ENCODE data around the gene RASGRF2.

RASGRF2 gene

GRCh38 chr5:80982093-80982492 lies 21.9 kb downstream of the RASGRF2 start:
- Histone ChIP-seq H3K27me3 (replicated peaks in 2 of 5; ENCODE audit: control insufficient read depth in 4 of 5, insufficient read depth in 5 of 5, low read length in 4 of 5) (no peaks in the 10 kb centered on the region), H3K4me3 (ENCODE audit: control insufficient read depth in 1 of 7, extremely low read depth in 1 of 7, insufficient read depth in 4 of 7, low read depth in 2 of 7, low read length in 6 of 7) (no peak overlapping the region), H3K4me1 (ENCODE audit: control extremely low read depth in 1 of 4, control insufficient read depth in 4 of 4, insufficient read depth in 4 of 4, low read length in 3 of 4) (peaks cover 0 to 17% (median 9%) of the 10 kb centered on the region in 4 experiments), H3K36me3 (ENCODE audit: control insufficient read depth in 4 of 4, insufficient read depth in 4 of 4, low read length in 3 of 4) (no peaks in the 10 kb centered on the region), H3K27ac (ENCODE audit: insufficient read depth in 1 of 2, low read depth in 1 of 2, low read length in 2 of 2, poor library complexity in 1 of 2, severe bottlenecking in 2 of 2) (no peak overlapping the region), H3K9me3 (ENCODE audit: control extremely low read depth in 1 of 5, control insufficient read depth in 4 of 5, insufficient read depth in 2 of 5, low read depth in 1 of 5, low read length in 4 of 5) (peaks cover 0 to 2% (median 0%) of the 10 kb centered on the region in 5 experiments)
- DNase-seq: no peak
- WGBS (ENCODE audit: insufficient coverage): 100% methylated on average over 1 of the region's 4 CpGs
- ChIA-PET POLR2A (no interaction called here), CTCF (no interaction called here)

DNA sequence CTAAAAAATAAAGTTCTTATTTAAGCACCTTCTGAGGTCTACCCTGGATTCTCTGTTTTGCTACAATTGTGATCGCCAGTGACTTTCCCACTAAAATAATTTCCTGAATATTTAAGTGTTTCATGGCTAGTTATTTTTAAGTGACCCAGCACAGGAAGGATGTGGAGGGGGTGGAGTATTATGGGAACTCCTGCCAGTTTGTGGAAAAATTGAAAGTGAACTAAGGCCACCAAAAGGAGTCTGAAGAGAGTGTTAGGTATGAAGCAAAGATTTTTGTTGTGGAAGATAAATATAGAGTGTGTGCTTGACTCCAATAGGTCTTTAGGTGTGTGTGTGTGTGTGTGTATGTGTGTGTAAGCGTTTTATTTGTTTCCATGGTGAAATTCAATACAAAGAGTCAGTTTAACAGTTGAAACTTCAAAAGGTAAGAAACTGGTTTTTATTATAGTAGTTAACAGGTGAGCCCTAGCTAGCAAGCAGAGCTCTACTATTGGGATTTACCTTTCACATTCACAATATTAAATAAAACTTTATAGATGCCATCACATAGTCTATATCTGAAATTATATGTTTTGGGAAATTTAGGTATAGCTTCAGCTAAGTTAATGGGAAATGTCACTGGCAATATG lies 25.6 kb downstream of the RASGRF2 start:
- ChIA-PET CTCF (interaction anchor here (1.3 kb wide), 1 partner anchor 9 kb away, joined by 3 read pairs; no protein-coding TSS in a partner anchor), POLR2A (no interaction called here)

DNA sequence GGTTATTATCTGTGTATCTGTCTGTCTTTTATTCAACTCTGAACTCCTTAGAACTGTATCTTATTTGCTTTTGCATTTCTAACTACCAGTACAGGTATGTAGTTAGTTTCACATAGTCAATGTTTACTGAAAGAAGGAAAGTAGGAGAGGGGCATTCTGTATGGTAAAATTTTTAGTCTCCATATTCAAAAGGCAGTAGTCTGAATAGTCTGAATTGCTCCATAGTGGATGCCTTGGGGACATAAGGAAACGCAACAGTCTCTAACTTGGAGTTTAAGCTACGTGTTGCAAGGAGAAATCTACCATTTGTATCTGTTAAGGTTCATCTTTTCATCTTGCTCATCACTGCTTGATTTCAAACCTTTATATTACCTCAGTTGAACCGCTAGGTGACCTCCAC lies 26.2 kb downstream of the RASGRF2 start:
- Histone ChIP-seq H3K27me3 (replicated peaks in 2 of 5; ENCODE audit: control insufficient read depth in 4 of 5, insufficient read depth in 5 of 5, low read length in 4 of 5) (no peaks in the 10 kb centered on the region), H3K9me3 (ENCODE audit: control extremely low read depth in 1 of 5, control insufficient read depth in 4 of 5, insufficient read depth in 2 of 5, low read depth in 1 of 5, low read length in 4 of 5) (peaks cover 0 to under 1% (median 0%) of the 10 kb centered on the region in 5 experiments), H3K4me3 (ENCODE audit: control insufficient read depth in 1 of 7, extremely low read depth in 1 of 7, insufficient read depth in 4 of 7, low read depth in 2 of 7, low read length in 6 of 7) (no peak overlapping the region), H3K27ac (ENCODE audit: insufficient read depth in 1 of 2, low read depth in 1 of 2, low read length in 2 of 2, poor library complexity in 1 of 2, severe bottlenecking in 2 of 2) (no peak overlapping the region), H3K4me1 (ENCODE audit: control extremely low read depth in 1 of 4, control insufficient read depth in 4 of 4, insufficient read depth in 4 of 4, low read length in 3 of 4) (peaks cover 0 to 17% (median 9%) of the 10 kb centered on the region in 4 experiments), H3K36me3 (ENCODE audit: control insufficient read depth in 4 of 4, insufficient read depth in 4 of 4, low read length in 3 of 4) (no peaks in the 10 kb centered on the region)
- WGBS (ENCODE audit: insufficient coverage): 96% methylated on average over 3 of the region's 3 CpGs
- CTCF ChIA-PET: interaction anchor here (1.3 kb wide), 1 partner anchor 10 kb away, joined by 3 read pairs; no protein-coding TSS in a partner anchor
- POLR2A ChIA-PET: no interaction called here
- DNase-seq: no peak

More for the DNA sequence above, 25.6 kb downstream of the RASGRF2 start:
- peaks cover 0 to 2% (median 0%) of the 10 kb centered on the region in 5 experiments for H3K9me3 ChIP-seq (ENCODE audit: control extremely low read depth in 1 of 5, control insufficient read depth in 4 of 5, insufficient read depth in 2 of 5, low read depth in 1 of 5, low read length in 4 of 5)
- peak overlapping the region in 3 of 7 experiments; percentile 14 to 44 (median 40) for H3K4me3 ChIP-seq (ENCODE audit: control insufficient read depth in 1 of 7, extremely low read depth in 1 of 7, insufficient read depth in 4 of 7, low read depth in 2 of 7, low read length in 6 of 7)
- no peaks in the 10 kb centered on the region for H3K27me3 ChIP-seq (replicated peaks in 2 of 5; ENCODE audit: control insufficient read depth in 4 of 5, insufficient read depth in 5 of 5, low read length in 4 of 5)
- H3K27ac ChIP-seq (ENCODE audit: insufficient read depth in 1 of 2, low read depth in 1 of 2, low read length in 2 of 2, poor library complexity in 1 of 2, severe bottlenecking in 2 of 2): peak overlapping the region in 1 of 2 experiments; percentile 40
- peak in 1 of 3 donors; percentile 39 for DNase-seq
- H3K4me1 ChIP-seq (ENCODE audit: control extremely low read depth in 1 of 4, control insufficient read depth in 4 of 4, insufficient read depth in 4 of 4, low read length in 3 of 4): peaks cover 0 to 17% (median 9%) of the 10 kb centered on the region in 4 experiments
- WGBS (ENCODE audit: insufficient coverage): 0% methylated on average over 1 of the region's 2 CpGs
- no peaks in the 10 kb centered on the region for H3K36me3 ChIP-seq (ENCODE audit: control insufficient read depth in 4 of 4, insufficient read depth in 4 of 4, low read length in 3 of 4)

GRCh38 chr5:80987078-80987766 lies 27.1 kb downstream of the RASGRF2 start:
- WGBS (ENCODE audit: insufficient coverage): 100% methylated on average over 5 of the region's 7 CpGs
- Histone ChIP-seq H3K27me3 (replicated peaks in 2 of 5; ENCODE audit: control insufficient read depth in 4 of 5, insufficient read depth in 5 of 5, low read length in 4 of 5) (no peaks in the 10 kb centered on the region), H3K27ac (ENCODE audit: insufficient read depth in 1 of 2, low read depth in 1 of 2, low read length in 2 of 2, poor library complexity in 1 of 2, severe bottlenecking in 2 of 2) (no peak overlapping the region), H3K4me1 (ENCODE audit: control extremely low read depth in 1 of 4, control insufficient read depth in 4 of 4, insufficient read depth in 4 of 4, low read length in 3 of 4) (peaks cover 0 to 17% (median 9%) of the 10 kb centered on the region in 4 experiments), H3K36me3 (ENCODE audit: control insufficient read depth in 4 of 4, insufficient read depth in 4 of 4, low read length in 3 of 4) (no peaks in the 10 kb centered on the region), H3K9me3 (ENCODE audit: control extremely low read depth in 1 of 5, control insufficient read depth in 4 of 5, insufficient read depth in 2 of 5, low read depth in 1 of 5, low read length in 4 of 5) (no peaks in the 10 kb centered on the region), H3K4me3 (ENCODE audit: control insufficient read depth in 1 of 7, extremely low read depth in 1 of 7, insufficient read depth in 4 of 7, low read depth in 2 of 7, low read length in 6 of 7) (no peak overlapping the region)
- ChIA-PET CTCF (interaction anchor here (1.3 kb wide), 1 partner anchor 11 kb away, joined by 3 read pairs; no protein-coding TSS in a partner anchor), POLR2A (no interaction called here)
- no peak for DNase-seq

- POLR2A ChIA-PET: no interaction called here
- CTCF ChIA-PET: no interaction called here
- H3K4me3 ChIP-seq (ENCODE audit: control insufficient read depth in 1 of 7, extremely low read depth in 1 of 7, insufficient read depth in 4 of 7, low read depth in 2 of 7, low read length in 6 of 7): no peak overlapping the region
- DNase-seq: no peak
- WGBS (ENCODE audit: insufficient coverage): no CpG with 5 or more reads among the region's 2 CpGs
- no peaks in the 10 kb centered on the region for H3K36me3 ChIP-seq (ENCODE audit: control insufficient read depth in 4 of 4, insufficient read depth in 4 of 4, low read length in 3 of 4)
- H3K27ac ChIP-seq (ENCODE audit: insufficient read depth in 1 of 2, low read depth in 1 of 2, low read length in 2 of 2, poor library complexity in 1 of 2, severe bottlenecking in 2 of 2): no peak overlapping the region
- no peaks in the 10 kb centered on the region for H3K9me3 ChIP-seq (ENCODE audit: control extremely low read depth in 1 of 5, control insufficient read depth in 4 of 5, insufficient read depth in 2 of 5, low read depth in 1 of 5, low read length in 4 of 5)
- H3K27me3 ChIP-seq (replicated peaks in 2 of 5; ENCODE audit: control insufficient read depth in 4 of 5, insufficient read depth in 5 of 5, low read length in 4 of 5): no peaks in the 10 kb centered on the region
- H3K4me1 ChIP-seq (ENCODE audit: control extremely low read depth in 1 of 4, control insufficient read depth in 4 of 4, insufficient read depth in 4 of 4, low read length in 3 of 4): peaks cover 0 to 17% (median 9%) of the 10 kb centered on the region in 4 experiments
These were observed 28.3 kb downstream of the RASGRF2 start for GRCh38 chr5:80988419-80988935.

DNA sequence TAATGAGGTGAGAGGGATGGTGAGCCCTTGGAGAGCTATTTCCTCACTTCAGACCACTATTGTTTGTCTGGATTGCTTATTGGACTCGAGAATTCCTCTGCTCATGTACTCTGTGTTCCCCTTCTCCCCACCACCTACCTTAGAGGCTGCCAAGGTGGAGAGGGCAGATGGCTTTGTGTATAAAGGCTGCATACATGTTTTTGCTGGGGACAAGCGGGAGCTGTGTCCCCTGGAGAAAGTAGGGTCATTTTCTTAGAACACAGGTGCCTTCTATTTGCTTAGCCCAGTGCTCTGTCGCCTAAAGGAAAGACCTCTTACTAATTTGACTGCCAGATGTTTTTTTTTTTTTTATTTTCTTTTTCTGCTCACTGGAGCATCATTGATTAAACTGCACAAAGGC lies 29.7 kb downstream of the RASGRF2 start:
- no peak overlapping the region for H3K27ac ChIP-seq (ENCODE audit: insufficient read depth in 1 of 2, low read depth in 1 of 2, low read length in 2 of 2, poor library complexity in 1 of 2, severe bottlenecking in 2 of 2)
- no peaks in the 10 kb centered on the region for H3K27me3 ChIP-seq (replicated peaks in 2 of 5; ENCODE audit: control insufficient read depth in 4 of 5, insufficient read depth in 5 of 5, low read length in 4 of 5)
- H3K36me3 ChIP-seq (ENCODE audit: control insufficient read depth in 4 of 4, insufficient read depth in 4 of 4, low read length in 3 of 4): no peaks in the 10 kb centered on the region
- POLR2A ChIA-PET: no interaction called here
- peaks cover 0 to 17% (median 9%) of the 10 kb centered on the region in 4 experiments for H3K4me1 ChIP-seq (ENCODE audit: control extremely low read depth in 1 of 4, control insufficient read depth in 4 of 4, insufficient read depth in 4 of 4, low read length in 3 of 4)
- no peak overlapping the region for H3K4me3 ChIP-seq (ENCODE audit: control insufficient read depth in 1 of 7, extremely low read depth in 1 of 7, insufficient read depth in 4 of 7, low read depth in 2 of 7, low read length in 6 of 7)
- 100% methylated on average over 1 of the region's 3 CpGs for WGBS (ENCODE audit: insufficient coverage)
- CTCF ChIA-PET: no interaction called here
- no peak for DNase-seq
- no peaks in the 10 kb centered on the region for H3K9me3 ChIP-seq (ENCODE audit: control extremely low read depth in 1 of 5, control insufficient read depth in 4 of 5, insufficient read depth in 2 of 5, low read depth in 1 of 5, low read length in 4 of 5)

DNA sequence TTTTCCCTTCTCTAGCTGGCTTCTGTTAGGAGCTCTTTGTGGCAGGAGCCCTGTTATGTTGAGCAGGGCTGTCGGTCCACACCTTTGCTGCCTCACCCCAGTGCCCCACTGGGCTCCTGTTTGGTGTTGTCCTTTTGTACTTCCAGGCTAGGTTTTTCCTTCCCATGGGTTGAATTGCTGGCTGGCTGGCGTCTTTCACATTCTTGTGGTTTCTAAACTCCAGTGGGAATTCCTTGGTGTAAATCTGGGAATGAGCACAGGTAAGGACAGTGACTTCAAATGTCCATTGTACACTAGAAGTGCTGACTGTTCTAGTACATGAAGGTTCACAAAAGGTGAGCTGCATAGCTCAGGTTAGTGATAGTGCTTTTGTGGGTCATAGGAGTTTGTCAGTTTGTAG lies 30.4 kb downstream of the RASGRF2 start:
- POLR2A ChIA-PET: no interaction called here
- peaks cover 0 to 16% (median 8%) of the 10 kb centered on the region in 4 experiments for H3K4me1 ChIP-seq (ENCODE audit: control extremely low read depth in 1 of 4, control insufficient read depth in 4 of 4, insufficient read depth in 4 of 4, low read length in 3 of 4)
- H3K4me3 ChIP-seq (ENCODE audit: control insufficient read depth in 1 of 7, extremely low read depth in 1 of 7, insufficient read depth in 4 of 7, low read depth in 2 of 7, low read length in 6 of 7): no peak overlapping the region
- 86% methylated on average over 1 of the region's 2 CpGs for WGBS (ENCODE audit: insufficient coverage)
- no peak for DNase-seq
- CTCF ChIA-PET: no interaction called here
- H3K27me3 ChIP-seq (replicated peaks in 2 of 5; ENCODE audit: control insufficient read depth in 4 of 5, insufficient read depth in 5 of 5, low read length in 4 of 5): no peaks in the 10 kb centered on the region
- H3K9me3 ChIP-seq (ENCODE audit: control extremely low read depth in 1 of 5, control insufficient read depth in 4 of 5, insufficient read depth in 2 of 5, low read depth in 1 of 5, low read length in 4 of 5): no peaks in the 10 kb centered on the region
- no peak overlapping the region for H3K27ac ChIP-seq (ENCODE audit: insufficient read depth in 1 of 2, low read depth in 1 of 2, low read length in 2 of 2, poor library complexity in 1 of 2, severe bottlenecking in 2 of 2)
- H3K36me3 ChIP-seq (ENCODE audit: control insufficient read depth in 4 of 4, insufficient read depth in 4 of 4, low read length in 3 of 4): no peaks in the 10 kb centered on the region
